ENCODE results near the gene SLITRK5. TPM values are rescaled to one million over a fixed set of nuclear protein-coding genes. Genes with fewer than 3 reads are reported as not detected.

The SLITRK5 gene, protein sequence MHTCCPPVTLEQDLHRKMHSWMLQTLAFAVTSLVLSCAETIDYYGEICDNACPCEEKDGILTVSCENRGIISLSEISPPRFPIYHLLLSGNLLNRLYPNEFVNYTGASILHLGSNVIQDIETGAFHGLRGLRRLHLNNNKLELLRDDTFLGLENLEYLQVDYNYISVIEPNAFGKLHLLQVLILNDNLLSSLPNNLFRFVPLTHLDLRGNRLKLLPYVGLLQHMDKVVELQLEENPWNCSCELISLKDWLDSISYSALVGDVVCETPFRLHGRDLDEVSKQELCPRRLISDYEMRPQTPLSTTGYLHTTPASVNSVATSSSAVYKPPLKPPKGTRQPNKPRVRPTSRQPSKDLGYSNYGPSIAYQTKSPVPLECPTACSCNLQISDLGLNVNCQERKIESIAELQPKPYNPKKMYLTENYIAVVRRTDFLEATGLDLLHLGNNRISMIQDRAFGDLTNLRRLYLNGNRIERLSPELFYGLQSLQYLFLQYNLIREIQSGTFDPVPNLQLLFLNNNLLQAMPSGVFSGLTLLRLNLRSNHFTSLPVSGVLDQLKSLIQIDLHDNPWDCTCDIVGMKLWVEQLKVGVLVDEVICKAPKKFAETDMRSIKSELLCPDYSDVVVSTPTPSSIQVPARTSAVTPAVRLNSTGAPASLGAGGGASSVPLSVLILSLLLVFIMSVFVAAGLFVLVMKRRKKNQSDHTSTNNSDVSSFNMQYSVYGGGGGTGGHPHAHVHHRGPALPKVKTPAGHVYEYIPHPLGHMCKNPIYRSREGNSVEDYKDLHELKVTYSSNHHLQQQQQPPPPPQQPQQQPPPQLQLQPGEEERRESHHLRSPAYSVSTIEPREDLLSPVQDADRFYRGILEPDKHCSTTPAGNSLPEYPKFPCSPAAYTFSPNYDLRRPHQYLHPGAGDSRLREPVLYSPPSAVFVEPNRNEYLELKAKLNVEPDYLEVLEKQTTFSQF
- under 1 TPM; 0.06 to 0.41 (median 0.25) TPM for total RNA-seq
- polyA plus RNA-seq: 1 to 10 TPM in 1 of 2 donors, under 1 TPM in 1; 0.19 to 1.4 TPM

DNA sequence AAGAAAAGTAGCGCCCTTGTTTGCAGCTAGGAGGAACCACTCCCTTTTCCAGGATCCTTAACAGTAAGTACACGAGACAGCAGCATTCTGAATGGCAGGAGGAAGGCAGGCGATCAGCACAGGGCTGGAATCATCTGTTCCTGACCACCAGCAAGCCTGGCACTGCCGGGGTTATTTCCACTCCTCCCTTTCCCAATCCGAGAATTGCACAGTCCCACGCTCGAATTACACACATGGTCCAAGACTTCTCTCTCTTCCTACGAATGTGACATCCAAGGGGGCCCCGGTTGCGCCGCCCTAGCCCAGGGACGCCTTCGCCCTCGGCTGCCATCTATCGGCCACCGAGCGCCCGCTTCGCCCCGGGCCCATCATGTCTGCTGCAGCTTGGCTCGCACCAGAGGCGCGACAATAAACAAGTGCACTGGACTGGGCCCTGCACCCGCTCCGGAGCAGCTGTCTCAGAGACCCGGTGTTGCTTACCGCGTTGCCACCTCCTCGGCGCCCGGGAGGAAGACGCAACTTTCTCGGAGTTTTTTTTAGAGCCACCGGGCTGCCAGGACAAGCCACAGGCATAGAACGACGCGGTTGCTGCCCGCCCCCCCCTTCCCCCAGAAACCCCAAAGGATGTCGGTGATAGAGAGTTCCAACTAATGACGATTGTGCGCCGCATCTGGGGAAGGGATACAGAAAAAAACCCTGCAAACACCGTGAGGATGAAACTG is at the start of gene SLITRK5:
TSS of gene SLITRK5 (plus strand) at position 341 of the 722 bp plus-strand sequence. CDS start 4,018 bp downstream, outside the sequence.
- Histone ChIP-seq H3K4me3 (peak within 1 kb of the TSS; percentile 9 to 58 (median 38)), H3K27ac (no peak within 1 kb of the TSS), H3K4me1 (peaks cover 0 to 6% (median 0%) of the 10 kb centered on the region in 3 donors), H3K9me3 (no peaks in the 10 kb centered on the region), H3K36me3 (no peaks in the 10 kb centered on the region), H3K27me3 (peaks cover 0 to 35% (median 8%) of the 10 kb centered on the region in 4 donors)
- 0 to 1% methylated on average over 43 of the region's 43 CpGs for WGBS, 2 donors
- peak; percentile 93 to 96 (median 96) for ATAC-seq
- FAIRE-seq: no peak
- TF ChIP-seq, protein P1, sequence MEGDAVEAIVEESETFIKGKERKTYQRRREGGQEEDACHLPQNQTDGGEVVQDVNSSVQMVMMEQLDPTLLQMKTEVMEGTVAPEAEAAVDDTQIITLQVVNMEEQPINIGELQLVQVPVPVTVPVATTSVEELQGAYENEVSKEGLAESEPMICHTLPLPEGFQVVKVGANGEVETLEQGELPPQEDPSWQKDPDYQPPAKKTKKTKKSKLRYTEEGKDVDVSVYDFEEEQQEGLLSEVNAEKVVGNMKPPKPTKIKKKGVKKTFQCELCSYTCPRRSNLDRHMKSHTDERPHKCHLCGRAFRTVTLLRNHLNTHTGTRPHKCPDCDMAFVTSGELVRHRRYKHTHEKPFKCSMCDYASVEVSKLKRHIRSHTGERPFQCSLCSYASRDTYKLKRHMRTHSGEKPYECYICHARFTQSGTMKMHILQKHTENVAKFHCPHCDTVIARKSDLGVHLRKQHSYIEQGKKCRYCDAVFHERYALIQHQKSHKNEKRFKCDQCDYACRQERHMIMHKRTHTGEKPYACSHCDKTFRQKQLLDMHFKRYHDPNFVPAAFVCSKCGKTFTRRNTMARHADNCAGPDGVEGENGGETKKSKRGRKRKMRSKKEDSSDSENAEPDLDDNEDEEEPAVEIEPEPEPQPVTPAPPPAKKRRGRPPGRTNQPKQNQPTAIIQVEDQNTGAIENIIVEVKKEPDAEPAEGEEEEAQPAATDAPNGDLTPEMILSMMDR (IDR thresholded peaks at IDR 0.05): peak; percentile 73 to 88 (median 80)
- intact Hi-C loops (cut with DNase I): no loop called here
- peak; percentile 60 to 91 (median 70) for DNase-seq

DNA sequence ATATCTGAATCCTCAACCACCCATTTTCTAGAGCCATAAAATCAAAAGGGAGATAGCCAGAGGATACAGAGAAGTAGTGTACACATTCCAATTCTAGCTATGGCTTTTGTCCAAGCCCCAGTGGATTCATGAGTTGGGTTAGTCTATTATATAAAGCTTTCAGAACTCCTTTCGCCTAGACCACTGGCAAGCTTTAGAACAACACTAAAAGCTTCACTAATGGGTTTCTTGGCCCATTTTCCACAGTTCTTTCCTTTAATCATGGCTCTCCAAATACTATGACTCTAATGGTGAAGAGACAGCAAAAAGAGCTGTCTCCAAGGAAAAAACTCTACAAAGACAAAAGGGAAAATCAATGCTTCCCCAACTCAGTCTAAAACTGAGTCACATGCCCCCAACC is 48.2 kb upstream of the SLITRK5 start:
- intact Hi-C loops (cut with DNase I): no loop called here
- Histone ChIP-seq H3K27me3 (no peaks in the 10 kb centered on the region), H3K36me3 (no peaks in the 10 kb centered on the region), H3K9me3 (no peaks in the 10 kb centered on the region), H3K4me3 (no peak overlapping the region), H3K27ac (no peak overlapping the region), H3K4me1 (no peaks in the 10 kb centered on the region)
- DNase-seq (no peak), ATAC-seq (peak in 1 of 4 donors; percentile 18), FAIRE-seq (no peak)
- TF ChIP-seq, protein P1 (IDR thresholded peaks at IDR 0.05): no peak
- WGBS, 2 donors: 42 to 47% methylated on average over 1 of the region's 1 CpG

DNA sequence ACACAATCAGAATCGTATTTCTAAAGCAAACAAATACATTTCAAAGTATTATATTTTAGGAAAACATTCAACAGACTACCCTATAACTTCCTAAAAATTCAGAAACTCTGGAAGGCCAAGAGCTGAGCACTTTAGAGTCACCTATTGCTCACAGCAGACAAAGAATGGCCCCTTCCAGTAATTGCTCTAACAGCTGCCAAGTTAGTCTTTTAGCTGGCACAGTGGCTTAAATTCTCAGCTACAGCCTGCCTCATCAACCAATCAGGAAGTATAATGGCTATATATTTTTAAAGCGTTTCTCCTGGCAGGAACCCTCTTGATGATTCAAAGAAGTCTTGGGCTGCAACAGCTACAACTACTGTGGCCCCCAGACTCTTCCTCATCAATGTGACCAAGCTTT is 14.9 kb upstream of the SLITRK5 start:
- Histone ChIP-seq H3K27me3 (no peaks in the 10 kb centered on the region), H3K4me3 (no peak overlapping the region), H3K36me3 (no peaks in the 10 kb centered on the region), H3K9me3 (no peaks in the 10 kb centered on the region), H3K27ac (no peak overlapping the region), H3K4me1 (no peaks in the 10 kb centered on the region)
- FAIRE-seq (no peak), DNase-seq (no peak), ATAC-seq (peak in 2 of 4 donors; percentile 54 to 88)
- TF ChIP-seq, protein P1 (IDR thresholded peaks at IDR 0.05): no peak
- WGBS, 2 donors: 4 to 6% methylated on average over 2 of the region's 2 CpGs
- intact Hi-C loops (cut with DNase I): no loop called here

DNA sequence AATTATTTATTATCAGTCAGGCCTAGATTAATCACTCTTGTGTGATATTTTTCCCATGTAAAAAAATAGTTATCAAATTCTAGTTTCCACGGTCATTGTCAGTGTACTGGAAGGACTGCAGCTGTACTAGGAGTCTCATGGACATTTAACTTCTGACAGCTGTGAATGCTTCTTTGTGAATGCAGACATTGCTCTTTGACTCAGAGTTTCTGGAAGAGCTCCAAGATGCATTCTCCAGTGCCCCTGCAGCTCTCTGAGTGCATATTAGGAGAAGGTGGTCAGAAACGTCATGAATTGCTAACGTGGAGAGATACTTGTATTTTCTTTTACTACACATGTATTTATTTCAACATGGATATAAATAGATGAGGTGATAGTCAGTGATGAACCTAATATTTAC is 9.7 kb upstream of the SLITRK5 start:
- FAIRE-seq (no peak), ATAC-seq (no peak), DNase-seq (no peak)
- TF ChIP-seq, protein P1 (IDR thresholded peaks at IDR 0.05): no peak
- Histone ChIP-seq H3K9me3 (no peaks in the 10 kb centered on the region), H3K4me3 (no peak overlapping the region), H3K27me3 (peaks cover 0 to 8% (median 4%) of the 10 kb centered on the region in 4 donors), H3K36me3 (no peaks in the 10 kb centered on the region), H3K27ac (no peak overlapping the region), H3K4me1 (no peaks in the 10 kb centered on the region)
- 49 to 60% methylated on average over 3 of the region's 3 CpGs for WGBS, 2 donors
- intact Hi-C loops (cut with DNase I): no loop called here
